Measurements from ENCODE around the gene PWWP2B. TPM values are rescaled to one million over a fixed set of nuclear protein-coding genes. Genes with fewer than 3 reads are reported as not detected.
A peak's percentile ranks its signal among the peaks of the same experiment; 100 is the strongest.

PWWP2B gene
- total and polyA plus RNA-seq, 2 of the 13 experiments (the other 11 are each of a cell fraction or from before 2014, with no cell fraction given) = 2.3 to 4.7 TPM

- TF ChIP-seq MNT (IDR thresholded peaks at IDR 0.05) (no peak), ZNF878 (CRISPR knock-in tag; IDR thresholded peaks at IDR 0.05) (no peak), ZNF512B (CRISPR knock-in tag; IDR thresholded peaks at IDR 0.05; ENCODE audit: borderline replicate concordance) (no peak), POLR2AphosphoS2 (IDR thresholded peaks at IDR 0.05; ENCODE audit: low read depth, low read length) (no peak), EEA1 (CRISPR knock-in tag; IDR thresholded peaks at IDR 0.05; ENCODE audit: borderline replicate concordance) (no peak), HNF4A (CRISPR knock-in tag; IDR thresholded peaks at IDR 0.05) (peak; percentile 9; the same call in 1 of the 2 replicates), ZBTB46 (CRISPR knock-in tag; IDR thresholded peaks at IDR 0.05; ENCODE audit: borderline replicate concordance) (no peak), GATA4 (IDR thresholded peaks at IDR 0.05; ENCODE audit: borderline replicate concordance, low read depth) (no peak), PATZ1 (CRISPR knock-in tag; IDR thresholded peaks at IDR 0.05) (0 out of 2 replicates have a peak, but pooled peaks have one; percentile 45), YY1 (IDR thresholded peaks at IDR 0.05; ENCODE audit: insufficient read depth, insufficient replicate concordance, low read depth, low read length) (no peak), CENPX (CRISPR knock-in tag; IDR thresholded peaks at IDR 0.05) (no peak), ZNF260 (CRISPR knock-in tag; IDR thresholded peaks at IDR 0.05; ENCODE audit: borderline replicate concordance, low read depth) (no peak), ZBTB26 (CRISPR knock-in tag; IDR thresholded peaks at IDR 0.05; ENCODE audit: borderline replicate concordance) (no peak), MED8 (CRISPR knock-in tag; IDR thresholded peaks at IDR 0.05; ENCODE audit: insufficient replicate concordance) (no peak), PCBP1 (IDR thresholded peaks at IDR 0.05; ENCODE audit: borderline replicate concordance, low read depth, low read length) (no peak), MXD1 (CRISPR knock-in tag; IDR thresholded peaks at IDR 0.05) (no peak), ZFX (CRISPR knock-in tag; IDR thresholded peaks at IDR 0.05; ENCODE audit: low read depth) (0 out of 2 replicates have a peak, but pooled peaks have one; percentile 27), TGIF2 (CRISPR knock-in tag; IDR thresholded peaks at IDR 0.05) (no peak)
Observed at GRCh38 chr10:132455441-132455971, 58.5 kb downstream of the PWWP2B start (continued).
